GM23338 (cell line): ENCODE data around the gene CDYL2. TPM values are rescaled to one million over a fixed set of nuclear protein-coding genes. Genes with fewer than 3 reads are reported as not detected.

Experiments
- ATAC-seq: fragments of 200-7000 bp; cut with Tn5 transposase; 3 replicates; pipeline ENCODE4 v1.9.1; 2020
- DNase-seq: peaks from one replicate; pipeline ENCODE4 v3.0.0-alpha.2; 2015; ENCODE audit warnings: low spot score
- H2AFZ ChIP-seq: fragments of 200-600 bp; sonication (generic); 2 replicates; pipeline ENCODE4 v1.8.0; 2016; ENCODE audit warnings: antibody characterized with exemption, mild to moderate bottlenecking, moderate library complexity
- H3F3A ChIP-seq: fragments of 200-600 bp; sonication (generic); replicated peaks from 2 replicates; pipeline ENCODE4 v1.8.0; 2017; ENCODE audit warnings: antibody characterized with exemption, mixed run types, low read depth
- H3K27ac ChIP-seq: fragments of 200-600 bp; sonication (generic); 2 replicates; pipeline ENCODE4 v1.6.1; 2016; ENCODE audit warnings: low read depth
- H3K27me3 ChIP-seq: fragments of 200-600 bp; sonication (generic); 2 replicates; pipeline ENCODE4 v1.8.0; 2016; ENCODE audit warnings: mild to moderate bottlenecking, mixed run types, moderate library complexity; ENCODE audit not compliant: insufficient read depth
- H3K36me3 ChIP-seq: fragments of 200-600 bp; sonication (generic); 2 replicates; pipeline ENCODE4 v1.8.0; 2016; ENCODE audit warnings: mild to moderate bottlenecking; ENCODE audit not compliant: insufficient read depth
- H3K4me1 ChIP-seq: fragments of 200-600 bp; sonication (generic); 2 replicates; pipeline ENCODE4 v1.8.0; 2016; ENCODE audit warnings: mild to moderate bottlenecking, moderate library complexity; ENCODE audit not compliant: insufficient read depth
- H3K4me2 ChIP-seq: fragments of 200-600 bp; sonication (generic); 2 replicates; pipeline ENCODE4 v1.7.1; 2017; ENCODE audit warnings: mixed run types
- H3K4me3 ChIP-seq: fragments of 200-600 bp; sonication (generic); 2 replicates; pipeline ENCODE4 v1.6.1; 2016; ENCODE audit warnings: mixed run types
- H3K79me2 ChIP-seq: fragments of 200-600 bp; sonication (generic); replicated peaks from 2 replicates; pipeline ENCODE4 v1.8.0; 2017; ENCODE audit warnings: mild to moderate bottlenecking; ENCODE audit not compliant: insufficient read depth
- H3K9me2 ChIP-seq: fragments of 200-600 bp; sonication (generic); 2 replicates; pipeline ENCODE4 v1.8.0; 2017; ENCODE audit not compliant: insufficient read depth
- H4K20me1 ChIP-seq: fragments of 200-600 bp; sonication (generic); replicated peaks from 2 replicates; pipeline ENCODE4 v1.8.0; 2017; ENCODE audit warnings: mild to moderate bottlenecking; ENCODE audit not compliant: insufficient read depth
- H3K27ac Mint-ChIP-seq: 2 replicates; pipeline ENCODE4 v1.8.0; 2020; ENCODE audit warnings: inconsistent platforms, mild to moderate bottlenecking, moderate library complexity, mixed read lengths
- H3K27me3 Mint-ChIP-seq: 3 replicates; pipeline ENCODE4 v1.8.0; 2022; ENCODE audit warnings: low read depth, mild to moderate bottlenecking, moderate library complexity, mixed read lengths, inconsistent platforms; ENCODE audit not compliant: insufficient read depth, poor library complexity
- H3K36me3 Mint-ChIP-seq: 3 replicates; pipeline ENCODE4 v1.8.0; 2021; ENCODE audit warnings: low read depth, mild to moderate bottlenecking, inconsistent platforms, moderate library complexity, mixed read lengths
- H3K4me1 Mint-ChIP-seq: 3 replicates; pipeline ENCODE4 v1.8.0; 2020; ENCODE audit warnings: mild to moderate bottlenecking, inconsistent platforms, mixed read lengths
- H3K4me3 Mint-ChIP-seq: 3 replicates; pipeline ENCODE4 v1.8.0; 2021; ENCODE audit warnings: moderate library complexity, mild to moderate bottlenecking, inconsistent platforms, mixed read lengths
- H3K9me3 Mint-ChIP-seq: 3 replicates; pipeline ENCODE4 v1.8.0; 2020; ENCODE audit warnings: moderate library complexity, mild to moderate bottlenecking, inconsistent platforms, mixed read lengths
- EZH2 ChIP-seq: fragments of 200-600 bp; sonication (generic); IDR thresholded peaks from one replicate; pipeline ENCODE4 v1.8.0; 2017; ENCODE audit warnings: antibody characterized with exemption, mild to moderate bottlenecking, low read depth; ENCODE audit not compliant: unreplicated experiment
- EZH2phosphoT487 ChIP-seq: fragments of 200-600 bp; sonication (generic); IDR thresholded peaks from one replicate; pipeline ENCODE4 v1.8.1; 2018; ENCODE audit warnings: antibody characterized with exemption; ENCODE audit not compliant: unreplicated experiment
- JUNB ChIP-seq: IDR thresholded peaks from one replicate; pipeline ENCODE4 v1.6.1; 2016; ENCODE audit warnings: antibody characterized with exemption; ENCODE audit not compliant: unreplicated experiment
- NANOG ChIP-seq: IDR thresholded peaks from 2 replicates; pipeline ENCODE4 v1.6.1; 2016; ENCODE audit warnings: antibody characterized with exemption, borderline replicate concordance
- POLR2AphosphoS5 ChIP-seq: IDR thresholded peaks from 2 replicates; pipeline ENCODE4 v1.6.1; 2016; ENCODE audit warnings: antibody characterized with exemption, low read depth
- ZNF114 ChIP-seq: fragments of 250-450 bp; sonication (Bioruptor Pico); IDR thresholded peaks from 2 replicates; pipeline ENCODE4 v1.5.0; 2020; ENCODE audit warnings: mild to moderate bottlenecking, moderate library complexity
- ZNF331 ChIP-seq: fragments of 250-450 bp; sonication (Bioruptor Pico); IDR thresholded peaks from 2 replicates; pipeline ENCODE4 v1.5.0; 2020; ENCODE audit warnings: low read depth, mild to moderate bottlenecking, moderate library complexity
- polyA plus RNA-seq: library from polyadenylated mRNA; unstranded; fragments of >200 nt; fragmentation: Nextera tagmentation; extraction: Ambion mirVana; gene quantifications from 2 replicates; pipeline ENCODE4 v1.2.1, GENCODE V29; 2016
- total RNA-seq: library from RNA; depleted of rRNA; stranded (reverse); fragments of >200 nt; shearing (Covaris generic); gene quantifications from 2 replicates; pipeline ENCODE4 v1.2.3, GENCODE V29; 2014
- TF ChIP-seq, protein P1 (sequence below), 2 experiments: fragments of 200-600 bp in 1 of 2; sonication (generic) in 1 of 2; conservative IDR thresholded peaks; 2 replicates each; pipeline versions ENCODE4 v1.5.1 to v1.6.1; 2016 to 2017; ENCODE audit warnings: antibody characterized with exemption in 2 of 2, low read depth in 2 of 2, mild to moderate bottlenecking in 2 of 2, moderate library complexity in 1 of 2
- TF ChIP-seq, protein P2 (sequence below): IDR thresholded peaks from 2 replicates; pipeline ENCODE4 v1.6.1; 2016; ENCODE audit warnings: antibody characterized with exemption
- TF ChIP-seq, protein P3 (sequence below): IDR thresholded peaks from one replicate; pipeline ENCODE4 v1.6.1; 2018; ENCODE audit warnings: antibody characterized with exemption; ENCODE audit not compliant: unreplicated experiment
- TF ChIP-seq, protein P4 (sequence below): fragments of 250-450 bp; sonication (Bioruptor Pico); IDR thresholded peaks from 2 replicates; pipeline ENCODE4 v1.5.0; 2020; ENCODE audit warnings: mild to moderate bottlenecking, moderate library complexity

The CDYL2 gene
- total and polyA plus RNA-seq, 2 experiments from 2014 or later = 0.82 to 4.3 TPM

DNA sequence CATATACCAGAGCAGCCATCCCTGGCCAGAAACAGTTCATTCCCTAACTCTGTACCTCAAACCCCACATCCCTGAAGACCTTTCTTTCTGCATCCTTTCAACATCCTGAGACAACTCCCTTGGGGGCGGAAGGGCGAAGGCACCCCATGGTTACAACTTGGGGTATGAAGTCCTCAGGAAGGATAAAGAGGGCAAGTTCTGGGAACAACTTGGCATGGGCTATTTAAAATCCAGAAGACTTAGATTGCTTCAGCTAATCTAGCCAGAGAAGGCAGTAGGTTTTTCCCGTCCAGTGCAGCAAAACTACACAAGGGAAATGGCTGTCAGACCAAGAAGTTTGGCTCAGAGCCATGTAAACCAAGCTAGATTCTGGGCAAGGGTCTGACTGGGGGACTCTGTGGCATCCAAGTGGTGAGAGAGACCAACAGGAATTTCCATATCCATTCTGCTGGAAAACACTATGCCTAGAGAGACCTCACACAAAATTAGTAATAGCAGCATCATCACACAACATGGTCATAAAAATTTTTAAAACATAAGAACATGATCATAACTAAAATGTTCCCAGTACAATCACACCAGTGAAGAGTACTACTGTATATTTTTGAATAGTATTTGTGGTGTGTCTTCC is 113.2 kb downstream of the CDYL2 start:
- DNase-seq = no peak
- Histone ChIP-seq H3K27me3 (no peaks in the 10 kb centered on the region), H3K79me2 (no peaks in the 10 kb centered on the region), H3K27ac (no peak overlapping the region), H3K4me2 (no peak overlapping the region; the same call in 1 of the 2 replicates), H2AFZ (no peak overlapping the region), H3F3A (no peaks in the 10 kb centered on the region), H3K9me2 (0 out of 2 replicates have a peak, but pooled peaks cover 5% of the 10 kb centered on the region), H3K36me3 (no peaks in the 10 kb centered on the region), H3K4me3 (no peak overlapping the region), H3K4me1 (no peaks in the 10 kb centered on the region), H4K20me1 (peaks cover 6% of the 10 kb centered on the region; the same call in 1 of the 2 replicates)
- Mint-ChIP-seq H3K36me3 (no peaks in the 10 kb centered on the region), H3K27ac (no peak overlapping the region), H3K9me3 (no peaks in the 10 kb centered on the region), H3K4me1 (peaks cover 9% of the 10 kb centered on the region), H3K27me3 (peaks cover 2% of the 10 kb centered on the region), H3K4me3 (no peak overlapping the region)
- TF ChIP-seq EZH2 (no peak), JUNB (no peak), ZNF114 (CRISPR knock-in tag) (no peak), POLR2AphosphoS5 (no peak), ZNF331 (CRISPR knock-in tag) (no peak), NANOG (no peak), EZH2phosphoT487 (no peak)
- TF ChIP-seq, protein P1, sequence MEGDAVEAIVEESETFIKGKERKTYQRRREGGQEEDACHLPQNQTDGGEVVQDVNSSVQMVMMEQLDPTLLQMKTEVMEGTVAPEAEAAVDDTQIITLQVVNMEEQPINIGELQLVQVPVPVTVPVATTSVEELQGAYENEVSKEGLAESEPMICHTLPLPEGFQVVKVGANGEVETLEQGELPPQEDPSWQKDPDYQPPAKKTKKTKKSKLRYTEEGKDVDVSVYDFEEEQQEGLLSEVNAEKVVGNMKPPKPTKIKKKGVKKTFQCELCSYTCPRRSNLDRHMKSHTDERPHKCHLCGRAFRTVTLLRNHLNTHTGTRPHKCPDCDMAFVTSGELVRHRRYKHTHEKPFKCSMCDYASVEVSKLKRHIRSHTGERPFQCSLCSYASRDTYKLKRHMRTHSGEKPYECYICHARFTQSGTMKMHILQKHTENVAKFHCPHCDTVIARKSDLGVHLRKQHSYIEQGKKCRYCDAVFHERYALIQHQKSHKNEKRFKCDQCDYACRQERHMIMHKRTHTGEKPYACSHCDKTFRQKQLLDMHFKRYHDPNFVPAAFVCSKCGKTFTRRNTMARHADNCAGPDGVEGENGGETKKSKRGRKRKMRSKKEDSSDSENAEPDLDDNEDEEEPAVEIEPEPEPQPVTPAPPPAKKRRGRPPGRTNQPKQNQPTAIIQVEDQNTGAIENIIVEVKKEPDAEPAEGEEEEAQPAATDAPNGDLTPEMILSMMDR (conservative IDR thresholded peaks at IDR 0.05; ENCODE audit: low read depth in 2 of 2) = no peak
- TF ChIP-seq, protein P2, sequence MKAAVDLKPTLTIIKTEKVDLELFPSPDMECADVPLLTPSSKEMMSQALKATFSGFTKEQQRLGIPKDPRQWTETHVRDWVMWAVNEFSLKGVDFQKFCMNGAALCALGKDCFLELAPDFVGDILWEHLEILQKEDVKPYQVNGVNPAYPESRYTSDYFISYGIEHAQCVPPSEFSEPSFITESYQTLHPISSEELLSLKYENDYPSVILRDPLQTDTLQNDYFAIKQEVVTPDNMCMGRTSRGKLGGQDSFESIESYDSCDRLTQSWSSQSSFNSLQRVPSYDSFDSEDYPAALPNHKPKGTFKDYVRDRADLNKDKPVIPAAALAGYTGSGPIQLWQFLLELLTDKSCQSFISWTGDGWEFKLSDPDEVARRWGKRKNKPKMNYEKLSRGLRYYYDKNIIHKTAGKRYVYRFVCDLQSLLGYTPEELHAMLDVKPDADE = no peak
- TF ChIP-seq, protein P3, sequence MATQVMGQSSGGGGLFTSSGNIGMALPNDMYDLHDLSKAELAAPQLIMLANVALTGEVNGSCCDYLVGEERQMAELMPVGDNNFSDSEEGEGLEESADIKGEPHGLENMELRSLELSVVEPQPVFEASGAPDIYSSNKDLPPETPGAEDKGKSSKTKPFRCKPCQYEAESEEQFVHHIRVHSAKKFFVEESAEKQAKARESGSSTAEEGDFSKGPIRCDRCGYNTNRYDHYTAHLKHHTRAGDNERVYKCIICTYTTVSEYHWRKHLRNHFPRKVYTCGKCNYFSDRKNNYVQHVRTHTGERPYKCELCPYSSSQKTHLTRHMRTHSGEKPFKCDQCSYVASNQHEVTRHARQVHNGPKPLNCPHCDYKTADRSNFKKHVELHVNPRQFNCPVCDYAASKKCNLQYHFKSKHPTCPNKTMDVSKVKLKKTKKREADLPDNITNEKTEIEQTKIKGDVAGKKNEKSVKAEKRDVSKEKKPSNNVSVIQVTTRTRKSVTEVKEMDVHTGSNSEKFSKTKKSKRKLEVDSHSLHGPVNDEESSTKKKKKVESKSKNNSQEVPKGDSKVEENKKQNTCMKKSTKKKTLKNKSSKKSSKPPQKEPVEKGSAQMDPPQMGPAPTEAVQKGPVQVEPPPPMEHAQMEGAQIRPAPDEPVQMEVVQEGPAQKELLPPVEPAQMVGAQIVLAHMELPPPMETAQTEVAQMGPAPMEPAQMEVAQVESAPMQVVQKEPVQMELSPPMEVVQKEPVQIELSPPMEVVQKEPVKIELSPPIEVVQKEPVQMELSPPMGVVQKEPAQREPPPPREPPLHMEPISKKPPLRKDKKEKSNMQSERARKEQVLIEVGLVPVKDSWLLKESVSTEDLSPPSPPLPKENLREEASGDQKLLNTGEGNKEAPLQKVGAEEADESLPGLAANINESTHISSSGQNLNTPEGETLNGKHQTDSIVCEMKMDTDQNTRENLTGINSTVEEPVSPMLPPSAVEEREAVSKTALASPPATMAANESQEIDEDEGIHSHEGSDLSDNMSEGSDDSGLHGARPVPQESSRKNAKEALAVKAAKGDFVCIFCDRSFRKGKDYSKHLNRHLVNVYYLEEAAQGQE = no peak
- TF ChIP-seq, protein P4, sequence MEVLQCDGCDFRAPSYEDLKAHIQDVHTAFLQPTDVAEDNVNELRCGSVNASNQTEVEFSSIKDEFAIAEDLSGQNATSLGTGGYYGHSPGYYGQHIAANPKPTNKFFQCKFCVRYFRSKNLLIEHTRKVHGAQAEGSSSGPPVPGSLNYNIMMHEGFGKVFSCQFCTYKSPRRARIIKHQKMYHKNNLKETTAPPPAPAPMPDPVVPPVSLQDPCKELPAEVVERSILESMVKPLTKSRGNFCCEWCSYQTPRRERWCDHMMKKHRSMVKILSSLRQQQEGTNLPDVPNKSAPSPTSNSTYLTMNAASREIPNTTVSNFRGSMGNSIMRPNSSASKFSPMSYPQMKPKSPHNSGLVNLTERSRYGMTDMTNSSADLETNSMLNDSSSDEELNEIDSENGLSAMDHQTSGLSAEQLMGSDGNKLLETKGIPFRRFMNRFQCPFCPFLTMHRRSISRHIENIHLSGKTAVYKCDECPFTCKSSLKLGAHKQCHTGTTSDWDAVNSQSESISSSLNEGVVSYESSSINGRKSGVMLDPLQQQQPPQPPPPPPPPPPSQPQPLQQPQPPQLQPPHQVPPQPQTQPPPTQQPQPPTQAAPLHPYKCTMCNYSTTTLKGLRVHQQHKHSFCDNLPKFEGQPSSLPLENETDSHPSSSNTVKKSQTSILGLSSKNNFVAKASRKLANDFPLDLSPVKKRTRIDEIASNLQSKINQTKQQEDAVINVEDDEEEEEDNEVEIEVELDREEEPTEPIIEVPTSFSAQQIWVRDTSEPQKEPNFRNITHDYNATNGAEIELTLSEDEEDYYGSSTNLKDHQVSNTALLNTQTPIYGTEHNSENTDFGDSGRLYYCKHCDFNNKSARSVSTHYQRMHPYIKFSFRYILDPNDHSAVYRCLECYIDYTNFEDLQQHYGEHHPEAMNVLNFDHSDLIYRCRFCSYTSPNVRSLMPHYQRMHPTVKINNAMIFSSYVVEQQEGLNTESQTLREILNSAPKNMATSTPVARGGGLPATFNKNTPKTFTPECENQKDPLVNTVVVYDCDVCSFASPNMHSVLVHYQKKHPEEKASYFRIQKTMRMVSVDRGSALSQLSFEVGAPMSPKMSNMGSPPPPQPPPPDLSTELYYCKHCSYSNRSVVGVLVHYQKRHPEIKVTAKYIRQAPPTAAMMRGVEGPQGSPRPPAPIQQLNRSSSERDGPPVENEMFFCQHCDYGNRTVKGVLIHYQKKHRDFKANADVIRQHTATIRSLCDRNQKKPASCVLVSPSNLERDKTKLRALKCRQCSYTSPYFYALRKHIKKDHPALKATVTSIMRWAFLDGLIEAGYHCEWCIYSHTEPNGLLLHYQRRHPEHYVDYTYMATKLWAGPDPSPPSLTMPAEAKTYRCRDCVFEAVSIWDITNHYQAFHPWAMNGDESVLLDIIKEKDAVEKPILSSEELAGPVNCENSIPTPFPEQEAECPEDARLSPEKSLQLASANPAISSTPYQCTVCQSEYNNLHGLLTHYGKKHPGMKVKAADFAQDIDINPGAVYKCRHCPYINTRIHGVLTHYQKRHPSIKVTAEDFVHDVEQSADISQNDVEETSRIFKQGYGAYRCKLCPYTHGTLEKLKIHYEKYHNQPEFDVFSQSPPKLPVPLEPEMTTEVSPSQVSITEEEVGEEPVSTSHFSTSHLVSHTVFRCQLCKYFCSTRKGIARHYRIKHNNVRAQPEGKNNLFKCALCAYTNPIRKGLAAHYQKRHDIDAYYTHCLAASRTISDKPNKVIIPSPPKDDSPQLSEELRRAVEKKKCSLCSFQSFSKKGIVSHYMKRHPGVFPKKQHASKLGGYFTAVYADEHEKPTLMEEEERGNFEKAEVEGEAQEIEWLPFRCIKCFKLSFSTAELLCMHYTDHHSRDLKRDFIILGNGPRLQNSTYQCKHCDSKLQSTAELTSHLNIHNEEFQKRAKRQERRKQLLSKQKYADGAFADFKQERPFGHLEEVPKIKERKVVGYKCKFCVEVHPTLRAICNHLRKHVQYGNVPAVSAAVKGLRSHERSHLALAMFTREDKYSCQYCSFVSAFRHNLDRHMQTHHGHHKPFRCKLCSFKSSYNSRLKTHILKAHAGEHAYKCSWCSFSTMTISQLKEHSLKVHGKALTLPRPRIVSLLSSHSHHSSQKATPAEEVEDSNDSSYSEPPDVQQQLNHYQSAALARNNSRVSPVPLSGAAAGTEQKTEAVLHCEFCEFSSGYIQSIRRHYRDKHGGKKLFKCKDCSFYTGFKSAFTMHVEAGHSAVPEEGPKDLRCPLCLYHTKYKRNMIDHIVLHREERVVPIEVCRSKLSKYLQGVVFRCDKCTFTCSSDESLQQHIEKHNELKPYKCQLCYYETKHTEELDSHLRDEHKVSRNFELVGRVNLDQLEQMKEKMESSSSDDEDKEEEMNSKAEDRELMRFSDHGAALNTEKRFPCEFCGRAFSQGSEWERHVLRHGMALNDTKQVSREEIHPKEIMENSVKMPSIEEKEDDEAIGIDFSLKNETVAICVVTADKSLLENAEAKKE (CRISPR knock-in tag) = no peak
- ATAC-seq = no peak
